OCI-LY1 (cell line): ENCODE measurements around the gene IDH3A.

Experiments
- CTCF ChIP-seq: fragments of 200-600 bp; sonication (generic), shearing (Covaris generic); IDR thresholded peaks from 2 replicates; pipeline ENCODE4 v1.5.1; 2017; ENCODE audit warnings: mild to moderate bottlenecking, antibody characterized with exemption, low read length, moderate library complexity, mixed read lengths
- EZH2 ChIP-seq: fragments of 200-600 bp; sonication (generic), shearing (Covaris generic); IDR thresholded peaks from 2 replicates; pipeline ENCODE4 v1.8.0; 2017; ENCODE audit warnings: borderline replicate concordance, mixed run types, mild to moderate bottlenecking, antibody characterized with exemption, low read length, moderate library complexity, mixed read lengths

DNA sequence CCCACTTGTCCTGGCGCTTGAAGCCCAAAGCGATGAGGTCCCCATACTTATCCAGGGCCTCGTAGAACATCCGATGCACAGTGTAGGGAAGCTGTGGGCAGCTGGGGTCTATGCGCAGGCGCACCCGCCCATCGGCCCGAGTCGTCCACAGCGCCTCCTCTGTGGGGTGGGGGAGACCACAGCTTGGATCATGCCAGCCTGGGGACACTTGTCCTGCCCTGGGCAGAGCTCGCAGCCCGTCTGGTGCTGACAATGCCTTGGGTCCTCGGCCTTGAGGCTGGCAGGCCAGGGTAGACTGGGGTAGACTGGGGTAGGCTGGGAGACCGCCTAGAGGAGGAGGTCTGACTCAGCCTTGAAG is 45.4 kb downstream of the IDH3A start:
- TF ChIP-seq CTCF (peak; percentile 7; the same call in 1 of the 2 replicates), EZH2 (no peak)
